Astrocyte of the spinal cord (primary cell): ENCODE results near the gene RBM46.

Source experiments
- DNase-seq: peaks from one replicate; pipeline ENCODE4 v3.0.0; 2011; ENCODE audit warnings: low read depth, low spot score
- H3K4me3 ChIP-seq: 2 replicates; pipeline ENCODE4 v1.5.1; 2011; ENCODE audit warnings: low read depth, mild to moderate bottlenecking, low read length, moderate library complexity
- in situ Hi-C: cut with HindIII; loops from 2 replicates; pipeline ENCODE4 v1.10.0; 2017; ENCODE audit warnings: low sequenced_read_pairs
- TF ChIP-seq, protein P1 (sequence below): IDR thresholded peaks from 2 replicates; pipeline ENCODE4 v1.5.1; 2012; ENCODE audit warnings: low read depth, mild to moderate bottlenecking, low read length, inconsistent platforms

The RBM46 gene

DNA sequence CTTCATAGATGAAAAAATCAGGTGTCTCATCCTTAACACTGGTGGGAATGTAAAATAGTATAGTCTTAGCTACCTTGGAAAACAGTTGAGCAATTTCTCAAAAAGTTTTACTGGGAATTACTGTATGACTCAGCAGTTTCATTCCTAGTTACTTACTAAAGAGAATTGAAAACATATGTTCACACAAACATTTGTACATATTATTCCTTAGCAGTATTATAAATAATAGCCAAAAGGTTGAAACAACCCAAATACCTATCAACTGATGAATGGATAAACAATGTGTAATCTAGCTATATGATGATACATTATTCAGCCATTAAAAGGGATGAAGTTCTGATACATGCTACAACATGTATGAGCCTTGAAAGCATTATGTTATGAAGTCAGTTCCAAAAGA, 41.7 kb downstream of the RBM46 start:
- H3K4me3 ChIP-seq: no peak overlapping the region
- TF ChIP-seq, protein P1, sequence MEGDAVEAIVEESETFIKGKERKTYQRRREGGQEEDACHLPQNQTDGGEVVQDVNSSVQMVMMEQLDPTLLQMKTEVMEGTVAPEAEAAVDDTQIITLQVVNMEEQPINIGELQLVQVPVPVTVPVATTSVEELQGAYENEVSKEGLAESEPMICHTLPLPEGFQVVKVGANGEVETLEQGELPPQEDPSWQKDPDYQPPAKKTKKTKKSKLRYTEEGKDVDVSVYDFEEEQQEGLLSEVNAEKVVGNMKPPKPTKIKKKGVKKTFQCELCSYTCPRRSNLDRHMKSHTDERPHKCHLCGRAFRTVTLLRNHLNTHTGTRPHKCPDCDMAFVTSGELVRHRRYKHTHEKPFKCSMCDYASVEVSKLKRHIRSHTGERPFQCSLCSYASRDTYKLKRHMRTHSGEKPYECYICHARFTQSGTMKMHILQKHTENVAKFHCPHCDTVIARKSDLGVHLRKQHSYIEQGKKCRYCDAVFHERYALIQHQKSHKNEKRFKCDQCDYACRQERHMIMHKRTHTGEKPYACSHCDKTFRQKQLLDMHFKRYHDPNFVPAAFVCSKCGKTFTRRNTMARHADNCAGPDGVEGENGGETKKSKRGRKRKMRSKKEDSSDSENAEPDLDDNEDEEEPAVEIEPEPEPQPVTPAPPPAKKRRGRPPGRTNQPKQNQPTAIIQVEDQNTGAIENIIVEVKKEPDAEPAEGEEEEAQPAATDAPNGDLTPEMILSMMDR: no peak
- in situ Hi-C loops: no loop called here
- DNase-seq: peak; percentile 74

DNA sequence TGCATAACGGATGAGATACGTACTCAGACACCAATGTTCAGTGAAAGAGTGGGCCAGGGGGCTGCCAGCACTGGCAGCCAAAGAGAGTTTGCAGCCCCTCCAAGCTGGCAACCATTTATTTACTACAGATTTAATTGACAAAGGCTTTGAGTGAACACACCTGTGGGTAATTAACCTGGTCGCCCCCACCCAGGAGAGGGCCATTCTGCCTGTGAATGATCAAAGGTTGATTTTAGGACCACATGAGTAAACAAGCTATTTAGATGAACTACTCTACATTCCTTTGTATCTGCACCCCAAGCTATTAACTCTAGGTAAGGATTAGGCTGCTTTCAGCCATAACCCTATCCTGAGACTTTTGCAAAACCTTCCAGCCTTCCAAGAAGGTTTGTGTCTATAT, 55.0 kb downstream of the RBM46 start:
- no peak for DNase-seq
- TF ChIP-seq, protein P1: no peak

DNA sequence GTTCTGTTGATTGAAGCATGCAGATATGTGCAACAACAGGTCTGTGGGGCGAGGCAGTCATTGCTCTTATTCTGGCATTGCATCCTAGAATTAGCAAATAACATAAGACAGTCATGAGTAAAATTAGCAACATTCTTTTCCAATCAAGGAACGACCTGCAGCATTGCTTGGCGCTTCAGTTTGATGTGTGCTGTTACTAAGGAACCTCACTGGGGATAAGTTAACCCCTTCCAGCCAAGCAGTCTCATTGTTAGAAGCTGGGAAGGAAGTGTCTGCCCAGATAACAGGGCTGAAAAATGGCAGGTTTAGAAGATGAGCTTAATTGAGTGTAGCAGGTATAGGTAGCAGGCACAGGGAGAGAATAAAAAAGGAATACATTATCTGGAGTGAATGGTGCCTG, 55.4 kb downstream of the RBM46 start:
- TF ChIP-seq, protein P1: no peak
- no peak overlapping the region for H3K4me3 ChIP-seq
- in situ Hi-C loops: no loop called here
- DNase-seq: no peak

More for the DNA sequence above, 55.0 kb downstream of the RBM46 start:
- no peak overlapping the region for H3K4me3 ChIP-seq
- in situ Hi-C loops: no loop called here

DNA sequence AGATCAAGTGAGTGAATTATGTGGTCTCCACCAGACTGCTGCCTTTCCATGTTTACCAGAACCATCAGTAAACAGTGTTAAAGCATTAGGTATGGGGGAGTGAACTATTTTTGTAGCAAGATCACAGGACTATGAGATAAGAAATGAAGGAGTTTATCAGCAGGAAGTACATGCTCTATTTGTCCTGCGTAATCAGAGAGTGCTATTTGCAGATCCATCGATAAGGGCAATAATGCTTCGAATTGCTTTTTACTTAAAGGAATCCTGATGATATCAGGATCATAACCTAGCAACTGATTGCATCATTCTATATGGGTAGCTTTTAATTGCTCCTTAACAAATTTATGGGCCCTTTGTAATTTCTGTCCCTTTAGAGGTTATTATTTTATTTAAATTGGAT, 57.1 kb downstream of the RBM46 start:
- TF ChIP-seq, protein P1: no peak
- DNase-seq: no peak
- in situ Hi-C loops: no loop called here
- no peak overlapping the region for H3K4me3 ChIP-seq

DNA sequence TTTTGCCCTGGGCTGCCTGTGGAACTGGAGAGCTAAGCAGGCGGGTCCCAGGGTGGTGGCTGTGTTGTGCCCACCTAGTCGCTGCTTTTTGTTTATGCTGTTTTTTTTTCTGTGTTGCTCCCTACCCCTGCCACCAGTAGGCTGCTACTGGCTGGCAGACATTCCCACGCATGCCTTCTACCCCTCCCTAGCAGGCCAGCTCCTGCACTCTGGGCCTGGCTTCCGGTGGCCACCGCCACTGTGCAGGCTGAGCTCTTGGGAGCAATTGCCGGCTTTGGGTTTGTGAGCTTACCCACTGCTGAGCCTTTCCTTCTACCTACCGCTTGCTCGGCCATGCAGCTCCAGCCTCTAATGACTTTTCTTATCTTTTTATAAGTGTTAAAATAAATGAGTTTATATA, 57.6 kb downstream of the RBM46 start:
- in situ Hi-C loops: no loop called here
- no peak overlapping the region for H3K4me3 ChIP-seq
- DNase-seq: no peak
- TF ChIP-seq, protein P1: no peak

DNA sequence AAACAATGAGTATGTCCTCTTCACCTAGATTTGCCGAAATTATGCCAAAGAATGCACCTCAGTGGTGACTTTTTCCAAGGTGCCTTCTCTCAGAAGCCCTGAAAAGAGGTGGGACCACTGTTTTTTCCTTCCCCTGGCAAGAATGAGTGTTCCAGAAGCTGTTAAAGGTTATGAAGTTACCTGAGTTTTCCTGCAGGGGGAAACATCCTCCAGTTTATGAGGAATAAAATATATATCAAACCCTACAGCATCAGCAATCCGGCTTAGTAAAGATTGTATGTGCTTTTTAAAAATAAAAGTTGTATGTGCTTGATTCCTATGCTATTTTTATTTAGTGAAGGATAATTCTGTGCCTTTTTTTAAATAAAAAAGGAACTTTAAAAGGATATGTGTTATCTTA, 73.3 kb downstream of the RBM46 start:
- TF ChIP-seq, protein P1: peak; percentile 6
- in situ Hi-C loops: no loop called here
- no peak for DNase-seq
- H3K4me3 ChIP-seq: no peak overlapping the region

DNA sequence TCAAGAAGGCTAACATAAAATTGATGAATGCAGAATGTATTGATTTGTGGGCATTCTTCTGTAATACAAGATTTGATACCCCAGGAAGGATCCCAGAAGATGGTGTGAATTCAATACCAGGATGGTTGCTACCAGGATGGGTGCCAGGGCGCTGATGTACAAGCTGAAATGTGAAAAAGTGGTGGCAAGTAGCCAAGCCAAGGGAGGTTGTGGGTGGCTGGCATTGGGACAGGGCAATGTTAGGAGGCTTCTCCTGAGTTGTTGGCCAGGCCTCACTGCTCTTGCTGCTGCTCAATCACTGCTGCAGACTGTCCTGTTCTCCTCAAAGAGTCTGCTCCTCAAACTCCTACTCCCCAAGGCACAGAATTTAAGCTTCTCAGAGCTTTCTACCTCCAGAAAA, 77.1 kb downstream of the RBM46 start:
- TF ChIP-seq, protein P1: no peak
- no peak overlapping the region for H3K4me3 ChIP-seq
- DNase-seq: no peak
- in situ Hi-C loops: no loop called here
